ENCODE measurements around the gene FMC1. TPM values are rescaled to one million over a fixed set of nuclear protein-coding genes. Genes with fewer than 3 reads are reported as not detected.

Gene FMC1
- total and polyA plus RNA-seq, 5 experiments from 2014 or later, result 11.5 to 62.1 (median 45.3) TPM

GRCh38 chr7:139389774-139390173 lies 48.6 kb downstream of the FMC1 start:
- no peak for ATAC-seq
- H3K4me1 Mint-ChIP-seq, result peaks cover 14 to 49% (median 33%) of the 10 kb centered on the region in 4 donors
- POLR2A ChIA-PET, result no interaction called here
- DNase-seq, result no peak
- H3K27me3 Mint-ChIP-seq, result no peaks in the 10 kb centered on the region
- no peak overlapping the region for H3K4me3 Mint-ChIP-seq
- H3K9me3 Mint-ChIP-seq, result no peaks in the 10 kb centered on the region
- H3K27ac Mint-ChIP-seq, result peak overlapping the region in 3 of 10 donors; percentile 20 to 63 (median 50)
- H3K36me3 Mint-ChIP-seq, result peaks cover 0 to 67% (median 26%) of the 10 kb centered on the region in 3 donors

DNA sequence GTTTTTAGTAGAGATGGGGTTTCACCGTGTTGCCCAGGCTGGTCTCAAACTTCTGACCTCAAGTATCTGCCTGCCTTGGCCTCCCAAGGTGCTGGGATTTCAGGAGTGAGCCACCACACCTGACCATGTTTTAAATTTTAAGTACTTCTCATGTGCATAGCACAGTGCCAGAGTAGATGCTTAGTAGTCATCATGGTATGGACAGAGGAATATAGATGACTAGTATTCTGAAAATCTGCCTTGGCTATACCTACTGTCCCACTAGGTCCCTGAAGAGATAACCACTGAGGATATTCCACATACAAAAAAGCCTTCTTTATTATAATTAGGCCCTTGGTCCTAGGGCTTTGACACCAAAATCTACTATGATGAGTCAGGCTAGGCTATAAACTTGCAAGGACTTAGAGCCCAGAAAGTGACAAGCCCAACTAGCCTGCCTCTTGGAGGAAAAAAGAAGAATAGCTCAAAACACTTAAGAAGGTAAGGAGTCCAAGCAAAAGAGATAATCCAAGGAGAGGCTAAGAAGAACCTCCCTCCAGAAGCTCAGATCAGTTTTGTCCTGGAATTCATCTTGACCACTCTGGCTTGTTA lies 52.6 kb downstream of the FMC1 start:
- H3K27me3 Mint-ChIP-seq, result no peaks in the 10 kb centered on the region
- POLR2A ChIA-PET, result no interaction called here
- H3K4me3 Mint-ChIP-seq, result peak overlapping the region in 5 of 10 donors; percentile 0 to 69 (median 41)
- DNase-seq (no peak), ATAC-seq (peak in 1 of 2 donors; percentile 7)
- peak overlapping the region; percentile 2 to 81 (median 57) for H3K27ac Mint-ChIP-seq
- no peaks in the 10 kb centered on the region for H3K9me3 Mint-ChIP-seq
- peaks cover 24 to 58% (median 50%) of the 10 kb centered on the region in 4 donors for H3K4me1 Mint-ChIP-seq
- peaks cover 5 to 56% (median 11%) of the 10 kb centered on the region in 3 donors for H3K36me3 Mint-ChIP-seq

- Mint-ChIP-seq H3K4me1 (peaks cover 21 to 52% (median 42%) of the 10 kb centered on the region in 4 donors), H3K27me3 (no peaks in the 10 kb centered on the region), H3K36me3 (peaks cover 5 to 54% (median 9%) of the 10 kb centered on the region in 3 donors), H3K4me3 (peak overlapping the region; percentile 1 to 80 (median 47)), H3K9me3 (no peaks in the 10 kb centered on the region), H3K27ac (peak overlapping the region; percentile 0 to 89 (median 57))
- ATAC-seq (peak; percentile 77 to 85), DNase-seq (peak in 3 of 10 donors; percentile 19 to 50 (median 41))
- POLR2A ChIA-PET, result interaction anchor here (0.6 to 0.8 kb wide), 2 partner anchors 18 to 341 kb away, joined by 3 to 5 read pairs; no protein-coding TSS in a partner anchor
Measured at GRCh38 chr7:139394540-139394939, 53.4 kb downstream of the FMC1 start.

Other genes starting within 250 kb of the FMC1 start
- gene ZC3HAV1, start 231.6 kb upstream of the FMC1 start, total RNA-seq, result 100 to 1,000 TPM; 202 to 214 TPM
- gene ZC3HAV1, start 231.6 kb upstream of the FMC1 start, polyA plus RNA-seq, result 100 to 1,000 TPM; 144 to 188 (median 162) TPM
- gene UBN2, start 110.1 kb upstream of the FMC1 start, total RNA-seq, result 10 to 100 TPM; 29.3 to 31.5 TPM
- gene UBN2, start 110.1 kb upstream of the FMC1 start, polyA plus RNA-seq, result 1 to 10 TPM; 3.5 to 5.9 (median 3.6) TPM
- gene LUC7L2, start 18.6 kb downstream of the FMC1 start, total RNA-seq, result 100 to 1,000 TPM; 139 to 147 TPM
- gene LUC7L2, start 18.6 kb downstream of the FMC1 start, polyA plus RNA-seq, result 10 to 100 TPM; 51.6 to 80.6 (median 55.2) TPM
- not detected for gene KLRG2, start 142.3 kb downstream of the FMC1 start, total RNA-seq
- under 1 TPM in 1 of 3 donors, not detected in 2; 0.14 TPM for gene KLRG2, start 142.3 kb downstream of the FMC1 start, polyA plus RNA-seq
- gene CLEC2L, start 182.3 kb downstream of the FMC1 start, total RNA-seq, result not detected
- gene CLEC2L, start 182.3 kb downstream of the FMC1 start, polyA plus RNA-seq, result not detected